ENCODE data around the gene NEURL1B.

Gene NEURL1B

GRCh38 chr5:172608773-172609172 is 32.3 kb upstream of the NEURL1B start:
- DNase-seq (ENCODE audit: low read depth, low spot score): no peak

- no peak for DNase-seq (ENCODE audit: low read depth, low spot score)
These were observed 30.4 kb upstream of the NEURL1B start for GRCh38 chr5:172610643-172611042.

GRCh38 chr5:172611913-172612312 is 29.1 kb upstream of the NEURL1B start:
- no peak for DNase-seq (ENCODE audit: low read depth, low spot score)

- no peak for DNase-seq (ENCODE audit: low read depth, low spot score)
These were observed 28.3 kb upstream of the NEURL1B start for GRCh38 chr5:172612771-172613170.

GRCh38 chr5:172616136-172616535 is 24.9 kb upstream of the NEURL1B start:
- no peak for DNase-seq (ENCODE audit: low read depth, low spot score)

- no peak for DNase-seq (ENCODE audit: low read depth, low spot score)
These were observed 24.3 kb upstream of the NEURL1B start for GRCh38 chr5:172616730-172617129.

GRCh38 chr5:172617817-172618216 is 23.2 kb upstream of the NEURL1B start:
- DNase-seq (ENCODE audit: low read depth, low spot score): no peak

GRCh38 chr5:172618574-172619365 is 22.3 kb upstream of the NEURL1B start:
- no peak for DNase-seq (ENCODE audit: low read depth, low spot score)

- DNase-seq (ENCODE audit: low read depth, low spot score): no peak
These were observed 20.6 kb upstream of the NEURL1B start for GRCh38 chr5:172620506-172620905.

- DNase-seq (ENCODE audit: low read depth, low spot score): no peak
These were observed 18.7 kb upstream of the NEURL1B start for GRCh38 chr5:172622091-172623046.

GRCh38 chr5:172623313-172623980 is 17.6 kb upstream of the NEURL1B start:
- DNase-seq (ENCODE audit: low read depth, low spot score): no peak

- no peak for DNase-seq (ENCODE audit: low read depth, low spot score)
These were observed 16.7 kb upstream of the NEURL1B start for GRCh38 chr5:172624083-172624995.

GRCh38 chr5:172624996-172625964 is 15.8 kb upstream of the NEURL1B start:
- no peak for DNase-seq (ENCODE audit: low read depth, low spot score)

GRCh38 chr5:172626031-172626581 is 15.0 kb upstream of the NEURL1B start:
- no peak for DNase-seq (ENCODE audit: low read depth, low spot score)

GRCh38 chr5:172630082-172630481 is 11.0 kb upstream of the NEURL1B start:
- no peak for DNase-seq (ENCODE audit: low read depth, low spot score)

GRCh38 chr5:172630482-172630881 is 10.6 kb upstream of the NEURL1B start:
- no peak for DNase-seq (ENCODE audit: low read depth, low spot score)

GRCh38 chr5:172630986-172631385 is 10.1 kb upstream of the NEURL1B start:
- DNase-seq (ENCODE audit: low read depth, low spot score): no peak

- no peak for DNase-seq (ENCODE audit: low read depth, low spot score)
These were observed 8.5 kb upstream of the NEURL1B start for GRCh38 chr5:172632346-172633092.

Measured in smooth muscle cell of the brain vasculature (primary cell).